Breast epithelium (tissue), 4 donors: ENCODE results near the gene ACOT8. TPM values are rescaled to one million over a fixed set of nuclear protein-coding genes. Genes with fewer than 3 reads are reported as not detected.

ENCODE experiments used
- DNase-seq, 2 donors: peaks; one replicate each; pipeline ENCODE4 v3.0.0-alpha.2; 2019; ENCODE audit warnings: low spot score in 2 of 2
- H3K27ac ChIP-seq, 2 donors: fragments of 200-600 bp; sonication (generic) in 1 of 2; one replicate each; pipeline ENCODE4 v1.5.1; 2016 to 2019; ENCODE audit warnings: mild to moderate bottlenecking in 1 of 2
- H3K27me3 ChIP-seq, 2 donors: fragments of 200-600 bp; sonication (generic) in 1 of 2; one replicate each; pipeline versions ENCODE4 v1.5.1 to v1.6.0; 2017 to 2019; ENCODE audit warnings: control low read depth in 1 of 2, mild to moderate bottlenecking in 1 of 2
- H3K36me3 ChIP-seq: fragments of 200-600 bp; one replicate; pipeline ENCODE4 v1.5.1; 2019
- H3K4me1 ChIP-seq, 2 donors: fragments of 200-600 bp; sonication (generic); one replicate each; pipeline ENCODE4 v1.5.1; 2016 to 2019; ENCODE audit warnings: control low read depth in 1 of 2
- H3K4me3 ChIP-seq, 3 donors: fragments of 200-600 bp; sonication (generic); 1 replicate in 2 of 3; 2 replicates in 1 of 3; pipeline ENCODE4 v1.5.1; 2016 to 2019; ENCODE audit warnings: mild to moderate bottlenecking in 3 of 3, moderate library complexity in 2 of 3
- H3K9me3 ChIP-seq, 2 donors: fragments of 200-600 bp; sonication (generic) in 1 of 2; one replicate each; pipeline ENCODE4 v1.5.1; 2016 to 2019; ENCODE audit warnings: control low read depth in 1 of 2
- POLR2A ChIP-seq: fragments of 450-650 bp; IDR thresholded peaks from one replicate; pipeline ENCODE4 v1.6.1; 2016; ENCODE audit warnings: antibody characterized with exemption, mild to moderate bottlenecking, moderate library complexity
- POLR2AphosphoS5 ChIP-seq, 3 donors: sonication (generic); formaldehyde crosslinking; IDR thresholded peaks; one replicate each; pipeline ENCODE4 v1.6.1; 2017; ENCODE audit warnings: antibody characterized with exemption in 3 of 3
- intact Hi-C: fragments of 100-400 bp; cut with DNase I; formaldehyde crosslinking; loops from one replicate; pipeline ENCODE4 v1.15.1; 2023; ENCODE audit warnings: low total_unique reads
- total RNA-seq, 3 donors: library from RNA; depleted of rRNA; stranded (reverse); fragments of >200 nt; gene quantifications; one replicate each; pipeline ENCODE4 v1.1.0, GENCODE V29; 2016
- TF ChIP-seq, protein P1 (sequence below), 3 donors: fragments of 450-650 bp; IDR thresholded peaks; one replicate each; pipeline ENCODE4 v1.5.1; 2016 to 2017; ENCODE audit warnings: antibody characterized with exemption in 3 of 3, mild to moderate bottlenecking in 3 of 3, moderate library complexity in 3 of 3

ACOT8 gene
- total RNA-seq, 3 donors from 2014 or later = 33.4 to 48.9 (median 37.3) TPM

GRCh38 chr20:45861221-45862075 lies 4.3 kb upstream of the ACOT8 start:
- TF ChIP-seq POLR2A = no peak
- TF ChIP-seq POLR2AphosphoS5 (IDR thresholded peaks at IDR 0.05) = no peak
- TF ChIP-seq, protein P1, sequence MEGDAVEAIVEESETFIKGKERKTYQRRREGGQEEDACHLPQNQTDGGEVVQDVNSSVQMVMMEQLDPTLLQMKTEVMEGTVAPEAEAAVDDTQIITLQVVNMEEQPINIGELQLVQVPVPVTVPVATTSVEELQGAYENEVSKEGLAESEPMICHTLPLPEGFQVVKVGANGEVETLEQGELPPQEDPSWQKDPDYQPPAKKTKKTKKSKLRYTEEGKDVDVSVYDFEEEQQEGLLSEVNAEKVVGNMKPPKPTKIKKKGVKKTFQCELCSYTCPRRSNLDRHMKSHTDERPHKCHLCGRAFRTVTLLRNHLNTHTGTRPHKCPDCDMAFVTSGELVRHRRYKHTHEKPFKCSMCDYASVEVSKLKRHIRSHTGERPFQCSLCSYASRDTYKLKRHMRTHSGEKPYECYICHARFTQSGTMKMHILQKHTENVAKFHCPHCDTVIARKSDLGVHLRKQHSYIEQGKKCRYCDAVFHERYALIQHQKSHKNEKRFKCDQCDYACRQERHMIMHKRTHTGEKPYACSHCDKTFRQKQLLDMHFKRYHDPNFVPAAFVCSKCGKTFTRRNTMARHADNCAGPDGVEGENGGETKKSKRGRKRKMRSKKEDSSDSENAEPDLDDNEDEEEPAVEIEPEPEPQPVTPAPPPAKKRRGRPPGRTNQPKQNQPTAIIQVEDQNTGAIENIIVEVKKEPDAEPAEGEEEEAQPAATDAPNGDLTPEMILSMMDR (IDR thresholded peaks at IDR 0.05) = no peak
- no peaks in the 10 kb centered on the region for H3K27me3 ChIP-seq
- H3K27ac ChIP-seq = no peak overlapping the region
- H3K4me1 ChIP-seq = peaks cover 0 to 5% of the 10 kb centered on the region in 2 donors
- intact Hi-C loops = no loop called here
- no peak for DNase-seq
- H3K4me3 ChIP-seq = no peak overlapping the region
- no peaks in the 10 kb centered on the region for H3K9me3 ChIP-seq
- H3K36me3 ChIP-seq = no peaks in the 10 kb centered on the region

- intact Hi-C loops = no loop called here
- H3K4me1 ChIP-seq = peaks cover 0 to 8% of the 10 kb centered on the region in 2 donors
- no peak overlapping the region for H3K27ac ChIP-seq
- DNase-seq = no peak
- no peaks in the 10 kb centered on the region for H3K27me3 ChIP-seq
- TF ChIP-seq, protein P1 (IDR thresholded peaks at IDR 0.05) = no peak
- no peak for TF ChIP-seq POLR2AphosphoS5 (IDR thresholded peaks at IDR 0.05)
- TF ChIP-seq POLR2A = no peak
- no peaks in the 10 kb centered on the region for H3K9me3 ChIP-seq
- H3K4me3 ChIP-seq = no peak overlapping the region
- no peaks in the 10 kb centered on the region for H3K36me3 ChIP-seq
Observed at GRCh38 chr20:45860560-45861220, 3.5 kb upstream of the ACOT8 start.

GRCh38 chr20:45859916-45860315 lies 2.7 kb upstream of the ACOT8 start:
- Histone ChIP-seq H3K36me3 (no peaks in the 10 kb centered on the region), H3K4me1 (peaks cover 0 to 16% of the 10 kb centered on the region in 2 donors), H3K27ac (no peak overlapping the region), H3K9me3 (no peaks in the 10 kb centered on the region), H3K27me3 (no peaks in the 10 kb centered on the region), H3K4me3 (no peak overlapping the region)
- TF ChIP-seq POLR2A = no peak
- TF ChIP-seq, protein P1 (IDR thresholded peaks at IDR 0.05) = no peak
- no peak for DNase-seq
- intact Hi-C loops = no loop called here

GRCh38 chr20:45857882-45858216 lies 657 bp upstream of the ACOT8 start:
- peaks cover 0 to 17% of the 10 kb centered on the region in 2 donors for H3K4me1 ChIP-seq

More at GRCh38 chr20:45857882-45858216, 657 bp upstream of the ACOT8 start:
- H3K9me3 ChIP-seq = no peaks in the 10 kb centered on the region
- no peaks in the 10 kb centered on the region for H3K36me3 ChIP-seq
- no peak for DNase-seq
- intact Hi-C loops = no loop called here
- H3K4me3 ChIP-seq = peak overlapping the region; percentile 78 to 92 (median 88)
- TF ChIP-seq POLR2A (no peak), POLR2AphosphoS5 (IDR thresholded peaks at IDR 0.05) (no peak)
- TF ChIP-seq, protein P1 (IDR thresholded peaks at IDR 0.05) = no peak
- H3K27ac ChIP-seq = peak overlapping the region; percentile 81 to 86
- no peaks in the 10 kb centered on the region for H3K27me3 ChIP-seq
